GM15510 (cell line): Measurements from ENCODE around the gene CGN.

Source experiments
- POLR2A ChIP-seq: IDR thresholded peaks from 3 replicates; pipeline ENCODE4 v1.6.1; 2011; ENCODE audit warnings: borderline replicate concordance; ENCODE audit not compliant: insufficient read length; ENCODE audit errors: extremely low read depth

CGN gene

DNA sequence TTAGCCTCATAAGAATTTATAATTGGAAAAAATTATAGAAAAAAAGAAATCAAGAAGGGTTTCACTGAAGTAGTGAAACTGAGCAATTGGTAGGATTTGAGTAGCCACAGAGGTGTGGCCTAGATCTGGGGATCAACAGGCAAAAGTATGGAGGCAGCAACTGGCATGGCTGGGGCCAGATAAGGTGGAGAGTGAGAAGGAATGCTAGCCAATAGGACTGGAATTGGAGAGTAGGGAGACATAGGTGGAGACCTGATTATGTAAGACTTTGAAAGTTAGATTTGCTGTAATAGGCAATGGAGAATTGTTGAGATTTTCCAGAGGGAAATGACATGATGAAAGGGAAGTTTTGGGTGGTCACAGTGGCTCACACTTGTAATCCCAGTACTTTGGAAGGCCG is 24.6 kb upstream of the CGN start:
- no peak for TF ChIP-seq POLR2A

DNA sequence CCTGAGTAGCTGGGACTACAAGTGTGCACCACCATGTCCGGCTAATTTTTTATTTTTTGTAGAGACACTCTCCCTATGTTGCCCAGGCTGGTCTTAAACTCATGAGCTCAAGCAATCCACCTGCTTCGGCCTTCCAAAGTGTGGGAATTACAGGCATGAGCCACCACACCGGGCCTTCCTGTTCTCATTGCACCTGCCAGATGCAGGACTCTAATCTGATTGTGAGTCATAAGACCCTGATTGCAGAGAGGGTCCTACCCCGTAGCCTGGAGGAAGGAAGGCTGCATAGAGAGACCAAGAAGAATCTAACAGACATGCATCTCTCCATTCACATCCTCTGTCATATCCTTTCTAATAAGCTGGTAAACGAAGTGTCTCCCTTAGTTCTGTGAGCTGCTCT is 19.5 kb upstream of the CGN start:
- no peak for TF ChIP-seq POLR2A

DNA sequence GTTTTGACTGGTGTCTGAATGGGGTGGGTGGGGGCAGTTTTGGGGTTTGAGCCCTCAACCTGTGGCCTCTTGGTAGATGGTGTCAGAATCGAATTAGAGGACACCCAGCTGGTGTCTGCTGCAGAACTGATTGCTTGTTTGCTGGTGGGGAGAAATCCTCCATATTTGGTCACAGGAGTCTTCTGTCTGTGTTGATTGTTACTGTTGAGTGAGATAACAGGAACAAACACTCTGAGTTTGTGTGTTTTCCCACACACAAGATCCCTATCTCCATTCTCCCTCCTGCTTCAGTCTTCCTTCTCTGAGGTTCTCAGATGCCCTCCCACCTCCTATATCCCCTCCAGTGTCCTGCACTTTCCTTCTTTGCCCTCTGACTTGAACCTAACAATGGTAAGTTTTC is 19.1 kb upstream of the CGN start:
- TF ChIP-seq POLR2A: no peak

DNA sequence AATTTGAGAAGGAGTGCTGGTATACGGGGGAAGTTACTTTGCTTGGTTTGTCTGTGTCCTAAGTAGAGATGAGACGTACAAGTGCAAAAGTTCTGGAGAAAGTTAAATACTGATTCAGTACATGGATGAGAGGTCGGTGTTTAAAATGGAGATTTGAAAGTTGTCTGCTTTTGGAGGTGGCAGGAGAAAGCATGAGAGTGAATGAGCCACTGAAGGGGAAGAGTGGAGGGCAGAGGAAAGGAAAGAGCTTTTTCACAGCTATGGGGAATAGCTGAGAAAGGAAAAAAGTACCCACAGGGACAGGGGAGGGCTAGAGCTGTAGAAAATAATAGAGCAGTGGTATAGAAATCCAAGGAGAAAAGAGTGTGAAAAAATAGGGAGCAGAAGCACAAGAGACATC is 18.1 kb upstream of the CGN start:
- TF ChIP-seq POLR2A: no peak

DNA sequence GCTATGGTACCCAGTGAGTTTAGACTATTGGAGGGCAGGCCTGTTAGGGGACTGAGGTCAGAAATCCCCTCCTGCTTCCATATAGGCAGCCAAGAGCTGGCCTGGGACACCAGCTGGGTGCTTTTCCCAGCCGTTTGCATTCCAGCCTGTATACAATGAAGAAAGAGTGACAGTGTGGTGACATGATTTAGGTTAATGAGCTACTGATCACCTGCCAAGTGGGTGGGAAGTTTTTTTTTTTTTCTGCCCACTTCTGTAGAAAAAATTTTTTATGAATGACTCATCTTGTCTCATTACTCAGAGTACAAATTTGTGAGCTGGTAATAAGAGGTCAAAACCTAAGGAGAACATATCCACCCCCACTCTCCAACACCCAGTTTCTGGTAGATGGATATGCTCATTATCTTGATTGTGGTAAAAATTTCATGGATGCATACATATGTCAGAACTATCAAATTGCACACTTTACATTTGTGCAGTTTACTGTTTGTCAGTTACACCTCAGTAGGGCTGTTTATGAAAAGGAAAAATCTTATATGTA is 16.4 kb upstream of the CGN start:
- no peak for TF ChIP-seq POLR2A

DNA sequence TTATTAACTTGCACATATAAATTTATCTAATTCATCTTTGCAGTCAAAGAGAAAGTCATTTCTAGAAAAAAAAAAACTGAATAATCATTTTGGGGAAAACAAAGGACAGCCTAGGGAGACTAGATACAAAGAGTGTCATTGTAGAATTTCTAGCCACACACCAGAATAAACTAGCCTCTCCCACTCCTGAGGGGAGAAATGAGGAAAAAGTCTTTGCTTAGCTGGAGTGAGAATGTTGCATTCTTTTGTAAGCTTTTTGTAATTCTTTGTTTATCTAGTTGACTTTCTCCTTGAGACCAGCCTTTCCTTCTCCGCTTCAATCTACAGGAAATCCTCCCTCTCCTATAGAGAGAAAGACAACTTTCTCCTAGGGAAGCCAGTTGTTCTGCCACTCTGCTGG is 15.9 kb upstream of the CGN start:
- no peak for TF ChIP-seq POLR2A

DNA sequence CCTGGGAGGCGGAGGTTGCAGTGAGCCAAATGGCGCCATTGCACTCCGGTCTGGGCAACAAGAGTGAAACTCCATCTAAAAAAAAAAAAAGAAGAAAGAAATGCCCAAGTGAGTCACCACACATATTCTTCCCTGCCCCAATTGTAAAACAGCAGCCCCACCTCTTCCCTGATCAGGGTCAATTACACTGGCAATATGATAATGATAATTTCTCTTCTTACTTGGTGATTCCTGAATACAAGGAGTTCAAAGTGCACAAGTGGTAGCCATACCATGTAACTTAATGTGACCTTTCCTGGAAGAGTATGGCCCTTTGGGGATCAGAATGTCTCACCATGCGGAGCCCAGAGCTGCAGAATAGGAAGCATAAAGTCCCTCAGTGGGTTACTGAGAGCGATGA is 11.8 kb upstream of the CGN start:
- TF ChIP-seq POLR2A: no peak

DNA sequence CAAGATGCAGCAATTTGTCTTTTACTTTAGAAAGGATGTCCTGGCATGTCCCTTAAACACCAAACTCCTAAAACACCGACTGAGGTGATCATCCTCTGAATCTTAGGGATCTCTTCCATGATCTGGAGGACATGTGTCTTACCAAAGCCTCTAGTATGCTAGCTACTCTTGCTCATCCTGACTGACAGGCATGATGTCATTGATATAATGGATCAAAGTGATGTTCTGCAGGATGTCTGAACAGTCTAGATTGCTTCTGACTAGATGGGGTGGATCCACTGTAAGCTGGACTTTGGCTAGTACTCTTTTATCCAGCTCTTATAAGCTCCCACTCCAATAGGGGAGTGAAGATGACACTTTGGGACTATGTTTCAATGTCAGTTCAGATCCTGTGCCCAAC is 11.3 kb upstream of the CGN start:
- TF ChIP-seq POLR2A: no peak

DNA sequence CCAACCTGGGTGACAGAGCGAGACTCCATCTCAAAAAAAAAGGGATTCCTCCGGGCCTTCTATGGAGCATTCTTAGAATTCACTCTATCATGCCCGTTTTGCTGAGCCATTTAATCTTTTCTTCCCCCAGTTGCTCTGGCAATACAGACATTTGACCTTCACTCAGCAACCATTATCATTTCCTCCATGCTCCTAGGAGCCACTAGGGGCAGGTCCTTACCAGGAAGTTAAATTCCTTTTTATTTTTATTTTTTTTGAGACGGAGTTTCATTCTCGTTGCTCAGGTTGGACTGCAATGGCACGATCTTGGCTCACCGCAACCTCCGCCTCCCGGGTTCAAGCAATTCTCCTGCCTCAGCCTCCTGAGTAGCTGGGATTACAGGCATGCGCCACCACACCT is 9.7 kb upstream of the CGN start:
- no peak for TF ChIP-seq POLR2A

DNA sequence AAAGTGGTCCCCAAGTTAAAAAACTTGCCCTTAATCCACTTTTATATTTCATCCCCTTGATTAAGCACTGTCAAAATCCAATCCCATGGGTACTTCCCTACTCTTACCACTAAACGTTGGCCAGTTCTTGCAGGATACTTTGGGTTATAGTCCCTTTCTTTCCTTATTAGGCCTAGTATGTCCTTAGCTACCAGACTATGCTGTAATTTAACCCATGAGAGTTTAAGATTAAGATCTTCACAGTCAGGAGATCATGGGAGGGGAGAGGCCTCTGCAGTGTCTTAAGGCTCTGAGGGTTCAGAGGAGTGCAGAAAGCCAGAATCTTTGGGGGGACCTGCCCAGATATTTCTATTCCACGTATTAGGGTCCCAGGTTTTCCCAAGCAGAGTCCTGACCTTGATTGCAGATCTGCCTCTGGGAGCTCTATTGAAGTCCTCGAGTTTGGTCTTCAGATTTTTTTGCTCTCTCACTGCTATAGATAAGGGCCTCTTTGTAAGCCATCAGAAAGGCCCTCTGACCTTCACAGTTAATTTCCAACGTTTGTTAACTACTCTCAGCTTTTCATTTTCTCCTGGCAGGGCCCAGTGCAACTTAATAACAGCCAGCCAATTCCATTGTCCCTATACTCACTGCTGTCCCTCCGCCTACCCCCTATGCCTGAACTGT is 9.0 kb upstream of the CGN start:
- TF ChIP-seq POLR2A: no peak

DNA sequence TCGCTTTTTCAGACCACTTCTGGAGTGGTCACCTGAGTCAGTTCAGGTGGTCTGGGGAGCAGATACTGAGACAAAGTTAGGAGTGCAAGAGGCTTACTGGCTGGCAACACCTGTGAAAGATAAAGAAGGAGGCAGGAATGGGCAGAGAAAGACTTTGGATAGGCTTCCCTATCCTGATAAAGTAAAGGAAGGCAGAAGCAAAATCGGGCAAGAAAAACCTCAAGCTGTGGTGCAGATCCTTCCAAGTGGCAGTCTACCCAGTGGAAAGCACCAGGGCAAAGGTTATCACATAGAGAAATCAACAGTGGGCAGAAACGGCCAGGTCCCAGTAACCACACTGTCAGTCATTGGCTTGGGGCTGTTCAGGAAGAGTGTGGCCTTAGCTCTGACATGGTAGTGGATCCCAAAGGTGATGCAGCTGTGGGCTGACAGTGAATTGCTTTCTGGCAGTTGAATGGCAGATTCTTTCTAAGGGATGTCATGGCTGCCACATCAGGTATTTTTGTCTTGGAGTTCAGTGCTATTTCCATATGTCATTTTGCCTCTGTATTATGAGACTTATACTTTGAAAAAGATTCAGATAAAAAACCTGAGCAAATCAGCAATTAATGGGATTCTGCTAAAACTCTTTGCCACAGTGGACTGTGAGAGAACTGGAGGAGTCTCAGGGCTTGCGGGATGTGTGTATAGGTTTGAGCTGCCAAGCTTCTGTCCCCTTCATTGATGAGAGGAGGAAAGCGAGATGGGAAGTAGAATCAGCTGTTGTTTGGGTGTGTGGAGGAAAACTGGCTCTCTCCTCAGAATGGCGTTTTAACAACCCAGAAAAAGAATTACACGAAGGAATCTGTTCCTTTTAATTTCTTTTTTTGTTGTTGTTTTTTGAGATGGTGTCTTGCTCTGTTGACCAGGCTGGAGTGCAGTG is 8.1 kb upstream of the CGN start:
- no peak for TF ChIP-seq POLR2A

DNA sequence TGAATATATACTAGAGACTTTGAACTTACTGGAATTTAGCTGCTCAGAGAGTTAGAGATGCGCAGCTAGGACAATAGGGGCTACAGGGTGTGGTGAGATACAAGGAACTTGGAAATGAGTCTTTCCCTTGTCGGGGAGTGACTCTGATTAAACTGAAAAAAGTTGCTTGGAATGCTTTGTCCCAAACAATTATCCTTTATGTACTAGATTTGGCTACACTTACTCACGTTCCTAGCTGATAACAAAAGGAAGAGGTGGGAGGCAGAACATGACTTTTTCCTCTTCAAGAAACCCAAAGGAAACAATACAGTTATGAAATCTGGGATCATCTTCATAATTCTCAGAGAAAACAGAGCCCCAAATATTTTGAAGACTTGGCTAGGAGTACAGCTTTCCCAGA is 6.9 kb upstream of the CGN start:
- TF ChIP-seq POLR2A: no peak

DNA sequence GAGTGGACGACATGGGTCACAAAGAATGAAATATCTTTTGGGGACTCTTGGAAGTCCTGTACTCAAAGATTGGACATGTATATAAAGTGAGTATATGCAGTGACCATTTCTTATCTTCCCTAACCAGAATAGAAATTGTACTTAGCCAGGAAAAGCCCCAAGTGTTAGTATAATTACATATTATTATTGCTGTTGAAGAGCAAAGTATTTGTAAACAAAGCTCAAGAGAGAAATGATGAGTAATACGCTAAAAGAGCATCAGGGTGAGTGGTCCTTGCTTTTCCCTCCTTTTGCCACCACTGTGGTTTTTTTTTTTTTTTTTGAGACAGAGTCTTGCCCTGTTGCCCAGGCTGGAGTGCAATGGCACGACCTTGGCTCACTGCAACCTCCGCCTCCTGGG is 6.4 kb upstream of the CGN start:
- no peak for TF ChIP-seq POLR2A

DNA sequence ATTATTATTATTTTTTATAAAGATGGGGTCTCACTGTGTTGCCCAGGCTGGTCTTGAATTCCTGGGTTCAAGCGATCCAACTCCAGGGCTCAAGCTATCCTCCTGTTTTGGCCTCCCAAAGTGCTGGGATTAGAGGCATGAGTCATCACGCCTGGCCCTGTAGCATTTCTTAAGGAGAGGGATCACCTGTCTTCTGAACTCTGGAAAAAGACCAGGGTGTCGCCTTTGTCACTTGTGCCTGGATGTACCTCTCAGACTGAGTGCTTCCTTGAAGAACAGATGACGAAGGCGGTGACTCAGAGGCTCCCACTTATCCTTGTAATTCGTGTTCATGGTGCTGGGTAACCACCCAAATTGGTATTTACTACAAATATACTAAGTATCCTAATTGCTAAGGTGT is 2.4 kb upstream of the CGN start:
- no peak for TF ChIP-seq POLR2A

DNA sequence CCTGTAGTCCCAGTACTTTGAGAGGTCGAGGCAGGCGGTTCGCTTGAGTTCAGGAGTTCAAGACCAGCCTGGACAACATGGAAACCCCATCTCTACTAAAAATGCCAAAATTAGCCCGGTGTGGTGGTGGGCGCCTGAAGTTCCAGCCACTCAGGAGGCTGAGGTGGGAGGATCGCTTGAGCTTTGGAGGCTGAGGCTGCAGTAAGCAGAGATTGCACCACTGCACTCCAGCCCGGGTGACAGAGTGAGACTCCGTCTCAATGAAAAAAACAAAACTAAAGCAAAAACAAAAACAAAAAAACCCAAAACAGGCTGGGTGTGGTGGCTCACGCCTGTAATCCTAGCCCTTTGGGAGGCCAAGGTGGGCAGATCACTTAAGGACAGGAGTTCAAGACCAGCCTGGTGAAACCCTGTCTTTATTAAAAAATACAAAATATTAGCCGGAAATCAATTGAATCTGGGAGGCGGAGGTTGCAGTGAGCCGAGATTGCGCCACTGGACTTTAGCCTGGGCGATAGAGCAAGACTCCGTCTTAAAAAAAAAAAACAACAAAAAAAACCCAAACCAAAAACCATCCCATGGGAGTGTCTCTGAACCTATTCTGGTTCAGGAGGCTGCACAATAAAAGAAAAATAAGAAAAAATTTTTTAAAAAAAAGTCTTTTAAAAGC is 1.7 kb upstream of the CGN start:
- no peak for TF ChIP-seq POLR2A
